HG03558 (cell line): Measurements from ENCODE around the gene SURF4.

Experiments
- ATAC-seq: cut with Tn5 transposase; IDR thresholded peaks from one replicate; pipeline ENCODE4 v1.9.1; 2021; ENCODE audit warnings: moderate number of reproducible peaks; ENCODE audit not compliant: unreplicated experiment; ENCODE audit errors: extremely low read depth

SURF4 gene

DNA sequence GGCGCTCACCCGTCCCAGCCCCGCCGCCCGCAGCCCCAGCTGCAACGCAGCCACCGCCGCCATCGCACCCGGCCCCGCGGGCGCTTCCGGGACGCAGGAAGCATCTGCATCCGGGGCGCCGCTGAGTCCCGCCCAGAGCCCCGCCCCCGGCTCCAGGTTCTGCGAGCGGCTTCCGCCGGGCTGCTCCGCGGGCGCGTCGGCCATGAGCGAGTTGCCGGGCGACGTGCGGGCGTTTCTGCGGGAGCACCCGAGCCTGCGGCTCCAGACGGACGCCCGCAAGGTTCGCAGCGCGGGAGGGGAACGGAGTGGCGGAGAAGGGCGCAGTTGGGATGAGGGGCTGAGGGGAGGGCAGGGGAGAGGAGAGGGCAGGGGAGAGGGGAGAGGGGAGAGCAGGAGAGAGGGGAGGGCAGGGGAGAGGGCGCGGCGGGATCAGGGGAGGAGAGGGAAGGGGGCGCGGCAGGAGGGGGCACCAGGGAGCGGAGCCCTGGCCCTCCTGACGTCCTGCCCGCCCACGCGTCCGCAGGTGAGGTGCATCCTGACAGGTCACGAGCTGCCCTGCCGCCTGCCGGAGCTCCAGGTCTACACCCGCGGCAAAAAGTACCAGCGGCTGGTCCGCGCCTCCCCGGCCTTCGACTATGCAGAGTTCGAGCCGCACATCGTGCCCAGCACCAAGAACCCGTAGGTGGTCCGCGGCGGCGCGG lies 19.3 kb downstream of the SURF4 start, which contains the start of the genes SURF1 and SURF2:
Gene SURF1 (minus strand): TSS at position 97 of the 701 bp plus-strand sequence. CDS start 34 bp downstream, at position 63.
Gene SURF2 (plus strand): TSS at position 160 of the 701 bp plus-strand sequence. CDS start 43 bp downstream, at position 203.
- ATAC-seq = peak; percentile 37

GRCh38 chr9:133355881-133356357 lies 19.9 kb downstream of the SURF4 start:
- no peak for ATAC-seq

GRCh38 chr9:133354766-133355165 lies 21.1 kb downstream of the SURF4 start:
- no peak for ATAC-seq

DNA sequence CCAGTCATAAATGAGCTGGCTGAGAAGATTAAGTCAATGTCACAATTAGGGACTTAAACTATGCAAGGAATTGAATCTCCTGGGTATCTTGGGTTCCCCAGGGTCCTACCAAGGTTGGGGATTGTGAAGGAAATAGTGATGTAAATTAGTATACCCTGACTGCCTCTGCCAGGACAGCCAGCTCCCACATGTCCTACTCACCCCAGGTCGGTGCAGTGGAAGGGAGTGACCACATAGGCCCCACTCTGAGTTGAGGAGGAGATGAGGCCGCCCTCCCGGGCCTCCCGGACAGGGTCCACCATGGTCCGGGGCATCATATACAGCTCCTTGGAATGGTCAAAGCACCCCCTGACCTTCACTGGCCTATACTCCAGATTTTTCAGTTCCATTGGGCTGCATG lies 22.3 kb downstream of the SURF4 start:
- ATAC-seq = no peak

DNA sequence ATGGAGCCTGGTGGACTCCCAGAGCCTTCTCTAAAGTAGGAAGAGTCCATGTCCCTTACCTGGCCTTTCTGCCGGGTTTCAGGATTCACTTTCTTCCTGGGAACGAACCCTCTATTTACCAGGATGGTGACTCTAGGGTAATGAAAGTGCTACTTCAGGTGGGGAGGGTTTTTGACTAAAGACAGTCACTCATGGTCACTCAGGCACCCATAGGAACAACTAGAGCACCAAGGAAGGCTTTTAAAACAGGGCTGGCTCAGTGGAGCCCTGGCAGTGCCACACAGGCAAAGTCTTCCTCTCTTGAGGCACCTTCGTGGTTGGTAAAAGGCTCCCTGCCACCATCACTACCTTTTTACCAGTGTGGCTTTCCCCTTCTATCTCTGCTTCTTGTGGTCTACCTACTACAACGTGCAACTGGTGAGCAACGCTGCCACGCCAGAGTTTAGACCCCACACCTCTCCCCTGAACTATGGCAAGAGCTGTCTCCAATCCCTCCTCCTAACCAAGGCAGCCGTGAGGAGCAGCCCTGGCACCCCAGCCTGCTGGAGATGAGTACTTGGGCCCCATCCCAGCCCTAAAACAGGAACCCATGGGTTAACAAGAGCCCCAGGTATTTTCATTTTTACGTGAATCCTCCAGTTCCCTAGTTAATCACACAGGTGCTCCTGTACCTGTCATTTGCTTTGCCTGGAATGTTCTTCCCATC lies 23.1 kb downstream of the SURF4 start:
- no peak for ATAC-seq

GRCh38 chr9:133351908-133352634 lies 23.8 kb downstream of the SURF4 start:
- ATAC-seq = no peak

- no peak for ATAC-seq
Measured at GRCh38 chr9:133351526-133351907, 24.3 kb downstream of the SURF4 start.

GRCh38 chr9:133349965-133350616 lies 25.8 kb downstream of the SURF4 start:
- no peak for ATAC-seq

GRCh38 chr9:133348718-133349573 lies 26.9 kb downstream of the SURF4 start:
- no peak for ATAC-seq

- no peak for ATAC-seq
Measured at GRCh38 chr9:133347985-133348717, 27.7 kb downstream of the SURF4 start, which contains the start of the genes MED22 and RPL7A. Gene MED22 (minus strand): TSS chr9:133348131. CDS start chr9:133346662, 1,469 bp downstream. Gene RPL7A (plus strand): TSS chr9:133348218. CDS start chr9:133348244, 26 bp downstream.

- ATAC-seq = no peak
Measured at GRCh38 chr9:133347515-133347984, 28.3 kb downstream of the SURF4 start.

GRCh38 chr9:133346021-133346785 lies 29.7 kb downstream of the SURF4 start:
- no peak for ATAC-seq

DNA sequence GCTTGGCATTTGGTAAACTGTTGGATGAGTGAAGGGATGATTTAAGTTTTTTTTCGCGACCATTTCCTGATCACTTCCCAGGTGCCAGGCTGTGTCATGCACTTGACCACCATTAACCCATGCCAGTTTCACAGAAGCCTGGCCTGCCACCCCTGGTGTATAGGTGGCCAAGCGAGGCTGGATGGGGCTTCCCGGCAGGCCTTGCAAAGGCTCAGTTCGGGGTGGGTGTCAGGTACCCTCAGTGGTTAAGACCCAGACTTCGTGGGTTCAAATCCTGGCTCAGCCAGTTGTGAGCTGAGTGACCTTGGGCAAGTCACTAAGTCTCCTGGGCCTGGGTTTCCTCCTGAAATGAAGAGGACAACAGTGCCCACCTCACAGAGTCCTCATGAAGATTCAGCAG lies 30.3 kb downstream of the SURF4 start:
- no peak for ATAC-seq

DNA sequence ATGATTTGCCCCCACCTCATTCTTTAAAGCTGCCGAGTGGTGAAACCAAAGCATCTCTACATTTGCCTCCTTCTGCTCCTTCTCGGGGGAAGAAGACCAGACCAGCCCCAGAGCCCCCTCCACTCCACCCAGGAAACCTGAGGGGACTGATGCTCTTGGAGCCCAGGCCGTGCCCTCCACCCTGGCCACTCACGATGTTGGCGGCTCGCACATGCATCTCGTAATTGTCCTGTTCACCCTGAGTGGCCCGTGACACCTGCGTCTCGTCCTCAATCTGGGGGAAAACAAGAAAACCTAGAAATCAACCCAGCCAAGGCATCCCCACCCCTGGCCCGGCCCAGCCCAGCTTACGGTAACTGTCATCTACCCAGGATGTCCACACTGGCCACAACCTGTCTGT lies 30.9 kb downstream of the SURF4 start:
- ATAC-seq = no peak

GRCh38 chr9:133344071-133344470 lies 31.8 kb downstream of the SURF4 start:
- ATAC-seq = no peak

- ATAC-seq = no peak
Measured at GRCh38 chr9:133342570-133342969, 33.3 kb downstream of the SURF4 start.

- no peak for ATAC-seq
Measured at GRCh38 chr9:133342069-133342406, 33.8 kb downstream of the SURF4 start.
